Measurements from ENCODE around the gene PHC1.

DNA sequence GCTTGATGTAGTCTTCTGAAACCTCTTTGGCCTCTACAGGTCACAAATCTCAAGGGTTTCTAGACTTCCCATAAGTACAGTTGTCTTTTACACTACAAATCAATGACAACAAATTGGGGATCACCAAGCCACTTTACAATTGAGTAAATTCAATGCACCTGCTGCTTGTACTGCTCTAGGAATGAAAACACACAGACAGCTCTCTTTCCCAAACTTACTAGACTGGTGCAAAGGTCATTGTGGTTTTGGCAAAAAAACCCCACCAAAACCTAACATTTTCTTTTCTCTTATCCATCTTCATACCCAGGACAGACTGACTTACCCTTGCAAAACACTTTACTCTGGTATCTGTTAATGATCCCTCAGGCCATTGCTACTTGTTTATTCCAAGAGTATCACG is 32.4 kb downstream of the PHC1 start:
- TF ChIP-seq TARDBP (IDR thresholded peaks at IDR 0.05): no peak
- TF ChIP-seq L3MBTL2 (conservative IDR thresholded peaks at IDR 0.05): no peak
- TF ChIP-seq FOXM1 (IDR thresholded peaks at IDR 0.05; ENCODE audit: borderline replicate concordance): no peak
- TF ChIP-seq ELF4 (IDR thresholded peaks at IDR 0.05): no peak
- no peak for TF ChIP-seq ZNF384 (IDR thresholded peaks at IDR 0.05)
- no peak for TF ChIP-seq FOXK2 (IDR thresholded peaks at IDR 0.05)
- TF ChIP-seq SP1 (IDR thresholded peaks at IDR 0.05): no peak
- TF ChIP-seq BHLHE40 (IDR thresholded peaks at IDR 0.05; ENCODE audit: borderline replicate concordance): no peak
- no peak for TF ChIP-seq HDGF (IDR thresholded peaks at IDR 0.05; ENCODE audit: borderline replicate concordance)

Measured in HEK293T (cell line).